A549 (cell line): ENCODE results near the gene KIAA1191. TPM values are rescaled to one million over a fixed set of nuclear protein-coding genes. Genes with fewer than 3 reads are reported as not detected.

ENCODE experiments used
- ATAC-seq, 2 experiments: fragments of 200-7000 bp in 1 of 2; fragments of >200 bp in 1 of 2; cut with Nextera tagmentation in 1 of 2; cut with Tn5 transposase in 1 of 2; 3 replicates each; pipeline versions ENCODE4 v1.8.0 to v1.9.1; 2018 to 2020; ENCODE audit warnings: mild to moderate bottlenecking in 1 of 2, moderate library complexity in 1 of 2
- CTCF ChIA-PET: fragments of 300-600 bp; sonication (Branson Sonifier 250); formaldehyde crosslinking; extraction: SDS; loops from one replicate; lab custom pipeline; 2021; ENCODE audit warnings: antibody characterized with exemption, inconsistent platforms; lab: Yijun Ruan, JAX
- POLR2A ChIA-PET: fragments of 350-600 bp; formaldehyde crosslinking; extraction: SDS; loops from one replicate; lab custom pipeline; 2021; ENCODE audit warnings: antibody characterized with exemption, inconsistent platforms; lab: Yijun Ruan, JAX
- DNase-seq, 2 experiments: peaks; one replicate each; pipeline versions ENCODE4 v3.0.0 to v3.0.0-alpha.2; 2011 to 2016; ENCODE audit warnings: low read depth in 1 of 2, low spot score in 1 of 2
- FAIRE-seq: peaks from 2 replicates; lab custom pipeline; 2011; peaks lifted over from hg19 to GRCh38; lab: Jason Lieb, UNC
- H3K27ac ChIP-seq, 2 experiments: fragments of >200 bp; sonication (Bioruptor Twin); formaldehyde crosslinking; 3 replicates each; pipeline ENCODE4 v1.5.1; 2016 to 2017
- H3K4me1 ChIP-seq: fragments of >200 bp; sonication (Bioruptor Twin); formaldehyde crosslinking; 3 replicates; pipeline ENCODE4 v1.6.1; 2016
- H3K4me2 ChIP-seq: fragments of >200 bp; sonication (Bioruptor Twin); formaldehyde crosslinking; 3 replicates; pipeline ENCODE4 v1.6.1; 2016
- H3K4me3 ChIP-seq: fragments of >200 bp; sonication (Bioruptor Twin); formaldehyde crosslinking; 3 replicates; pipeline ENCODE4 v1.5.1; 2016
- H3K9me3 ChIP-seq: fragments of >200 bp; sonication (Bioruptor Twin); formaldehyde crosslinking; 3 replicates; pipeline ENCODE4 v1.6.1; 2016
- CHD2 ChIP-seq: fragments of 150-350 bp; IDR thresholded peaks from 2 replicates; pipeline ENCODE4 v1.6.1; 2014; ENCODE audit warnings: low read length; ENCODE audit not compliant: partially characterized antibody
- EHMT2 ChIP-seq: fragments of 200-600 bp; sonication (generic); IDR thresholded peaks from 2 replicates; pipeline ENCODE4 v1.6.1; 2016; ENCODE audit warnings: antibody characterized with exemption, low read depth, mild to moderate bottlenecking, moderate library complexity
- GATA3 ChIP-seq: IDR thresholded peaks from 2 replicates; pipeline ENCODE4 v1.6.1; 2012; ENCODE audit warnings: borderline replicate concordance
- HDAC2 ChIP-seq: fragments of 200-600 bp; sonication (generic); IDR thresholded peaks from 2 replicates; pipeline ENCODE4 v1.6.1; 2016
- HOXA7 ChIP-seq: fragments of 250-450 bp; sonication (Bioruptor Pico); IDR thresholded peaks from 2 replicates; pipeline ENCODE4 v1.5.0; 2020; ENCODE audit warnings: mild to moderate bottlenecking, moderate library complexity
- JUNB ChIP-seq: fragments of >200 bp; sonication (Bioruptor Twin); formaldehyde crosslinking; IDR thresholded peaks from 2 replicates; pipeline ENCODE4 v1.6.1; 2016
- MAFK ChIP-seq: fragments of 450-650 bp; IDR thresholded peaks from 2 replicates; pipeline ENCODE4 v1.6.1; 2014; ENCODE audit not compliant: partially characterized antibody
- NFE2L2 ChIP-seq: fragments of 150-350 bp; conservative IDR thresholded peaks from 2 replicates; pipeline ENCODE4 v1.6.1; 2014; ENCODE audit warnings: low read length
- NPAS2 ChIP-seq: fragments of 250-450 bp; sonication (Bioruptor Pico); IDR thresholded peaks from 2 replicates; pipeline ENCODE4 v1.8.0; 2022; ENCODE audit warnings: mild to moderate bottlenecking, moderate library complexity, borderline replicate concordance
- POLR2AphosphoS2 ChIP-seq: conservative IDR thresholded peaks from 2 replicates; pipeline ENCODE4 v1.6.1; 2012; ENCODE audit warnings: low read length, improper control_type of control experiment, inconsistent platforms
- TFCP2L1 ChIP-seq: fragments of 250-450 bp; sonication (Bioruptor Pico); IDR thresholded peaks from 2 replicates; pipeline ENCODE4 v1.5.0; 2021; ENCODE audit warnings: mild to moderate bottlenecking
- ZFP36 ChIP-seq: fragments of 450-650 bp; IDR thresholded peaks from 2 replicates; pipeline ENCODE4 v1.6.1; 2014; ENCODE audit warnings: borderline replicate concordance; ENCODE audit not compliant: partially characterized antibody
- ZSCAN20 ChIP-seq: fragments of 250-450 bp; sonication (Bioruptor Pico); IDR thresholded peaks from 2 replicates; pipeline ENCODE4 v1.8.0; 2022; ENCODE audit warnings: mild to moderate bottlenecking, moderate library complexity
- WGBS: methylation state at CpG from one replicate; pipeline ENCODE4 v1.1.6; 2017; ENCODE audit errors: missing lambda C conversion rate; 5-methylcytosine and 5-hydroxymethylcytosine counted together
- polyA plus RNA-seq, 4 experiments: library from polyadenylated mRNA; depleted of rRNA in 3 of 4; stranded (reverse); fragments of >200 nt; fragmentation: RNase III in 1 of 4; extraction: RNeasy Plus Mini Kit Qiagen cat#74134 plus additional on column Dnase treatment in 1 of 4; gene quantifications; 2 replicates in 3 of 4; 3 replicates in 1 of 4; pipeline ENCODE4 v1.2.3, GENCODE V29; 2011 to 2017
- TF ChIP-seq, protein P1 (sequence below): IDR thresholded peaks from 2 replicates; pipeline ENCODE4 v1.6.1; 2012; ENCODE audit warnings: low read depth, borderline replicate concordance
- TF ChIP-seq, protein P2 (sequence below): fragments of >200 bp; sonication (Bioruptor Twin); formaldehyde crosslinking; IDR thresholded peaks from 2 replicates; pipeline ENCODE4 v1.6.1; 2016
- TF ChIP-seq, protein P3 (sequence below): fragments of 200-600 bp; sonication (generic); IDR thresholded peaks from 2 replicates; pipeline ENCODE4 v1.6.1; 2016; ENCODE audit warnings: antibody characterized with exemption, mild to moderate bottlenecking, moderate library complexity
- TF ChIP-seq, protein P4 (sequence below): fragments of 450-650 bp; IDR thresholded peaks from 2 replicates; pipeline ENCODE4 v1.6.1; 2014; ENCODE audit warnings: antibody characterized with exemption
- TF ChIP-seq, protein P5 (sequence below): fragments of 150-350 bp; IDR thresholded peaks from 2 replicates; pipeline ENCODE4 v1.6.1; 2014; ENCODE audit warnings: low read depth, mild to moderate bottlenecking, low read length
- TF ChIP-seq, protein P6 (sequence below): fragments of 250-450 bp; sonication (Bioruptor Pico); IDR thresholded peaks from 2 replicates; pipeline ENCODE4 v1.5.0; 2021; ENCODE audit warnings: mild to moderate bottlenecking, moderate library complexity, borderline replicate concordance
- TF ChIP-seq, protein P7 (sequence below): fragments of >200 bp; sonication (Bioruptor Twin); formaldehyde crosslinking; IDR thresholded peaks from 3 replicates; pipeline ENCODE4 v1.5.1; 2016

The KIAA1191 gene
- polyA plus RNA-seq, 2 of the 4 experiments (the other 2 are of a cell fraction) = 83.6 to 89.3 TPM

DNA sequence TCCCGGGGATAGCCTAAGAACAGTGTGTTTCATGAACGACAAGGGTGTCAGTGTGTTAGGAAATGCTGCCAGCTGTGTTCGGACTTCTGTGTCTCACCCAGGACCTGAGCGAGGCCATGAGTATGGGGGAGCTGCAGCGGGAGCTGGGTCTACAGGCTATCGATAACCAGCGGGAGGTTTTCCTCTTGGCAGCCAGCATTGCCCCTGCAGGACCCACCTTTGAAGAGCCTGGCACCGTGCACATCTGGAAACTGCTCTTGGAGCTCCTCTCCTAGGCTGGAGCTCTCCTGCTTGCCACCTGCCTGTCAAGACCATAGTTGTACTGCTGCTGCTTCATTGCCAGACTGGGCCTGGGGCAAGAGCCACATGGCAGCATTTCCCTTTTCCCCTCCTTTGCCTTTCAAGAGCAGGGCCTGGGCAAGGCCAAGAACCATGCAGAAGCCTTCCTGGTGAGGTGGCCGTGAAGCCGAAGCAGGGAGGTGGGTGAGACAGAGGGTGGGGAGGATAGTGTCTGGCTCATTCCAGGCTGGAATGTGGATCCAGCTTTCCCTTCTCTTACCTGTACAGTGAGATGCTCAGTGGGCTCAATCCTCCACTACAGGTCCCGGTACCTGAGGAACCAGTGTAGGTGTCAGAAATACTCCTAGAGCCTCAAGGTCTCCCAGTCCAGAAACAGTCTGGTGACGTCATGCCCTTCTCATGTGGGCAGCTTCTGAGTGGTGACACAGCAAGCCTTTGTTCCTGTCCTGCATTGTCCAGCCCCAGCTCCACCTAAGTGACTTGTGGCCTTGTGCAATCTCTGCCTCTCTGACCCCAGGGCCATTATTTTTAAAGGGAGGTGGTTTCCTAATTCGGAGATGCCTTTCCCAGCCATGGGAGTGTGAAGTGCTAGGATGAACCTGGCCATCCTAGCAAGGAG, 10.3 kb upstream of the KIAA1191 start:
- no peak for TF ChIP-seq MAFK
- no peak for TF ChIP-seq JUNB
- TF ChIP-seq TFCP2L1 (CRISPR knock-in tag) = no peak
- TF ChIP-seq, protein P1, sequence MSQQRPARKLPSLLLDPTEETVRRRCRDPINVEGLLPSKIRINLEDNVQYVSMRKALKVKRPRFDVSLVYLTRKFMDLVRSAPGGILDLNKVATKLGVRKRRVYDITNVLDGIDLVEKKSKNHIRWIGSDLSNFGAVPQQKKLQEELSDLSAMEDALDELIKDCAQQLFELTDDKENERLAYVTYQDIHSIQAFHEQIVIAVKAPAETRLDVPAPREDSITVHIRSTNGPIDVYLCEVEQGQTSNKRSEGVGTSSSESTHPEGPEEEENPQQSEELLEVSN = no peak
- TF ChIP-seq EHMT2 = no peak
- TF ChIP-seq NPAS2 (CRISPR knock-in tag) = no peak
- TF ChIP-seq, protein P2, sequence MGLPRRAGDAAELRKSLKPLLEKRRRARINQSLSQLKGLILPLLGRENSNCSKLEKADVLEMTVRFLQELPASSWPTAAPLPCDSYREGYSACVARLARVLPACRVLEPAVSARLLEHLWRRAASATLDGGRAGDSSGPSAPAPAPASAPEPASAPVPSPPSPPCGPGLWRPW = no peak
- TF ChIP-seq, protein P3, sequence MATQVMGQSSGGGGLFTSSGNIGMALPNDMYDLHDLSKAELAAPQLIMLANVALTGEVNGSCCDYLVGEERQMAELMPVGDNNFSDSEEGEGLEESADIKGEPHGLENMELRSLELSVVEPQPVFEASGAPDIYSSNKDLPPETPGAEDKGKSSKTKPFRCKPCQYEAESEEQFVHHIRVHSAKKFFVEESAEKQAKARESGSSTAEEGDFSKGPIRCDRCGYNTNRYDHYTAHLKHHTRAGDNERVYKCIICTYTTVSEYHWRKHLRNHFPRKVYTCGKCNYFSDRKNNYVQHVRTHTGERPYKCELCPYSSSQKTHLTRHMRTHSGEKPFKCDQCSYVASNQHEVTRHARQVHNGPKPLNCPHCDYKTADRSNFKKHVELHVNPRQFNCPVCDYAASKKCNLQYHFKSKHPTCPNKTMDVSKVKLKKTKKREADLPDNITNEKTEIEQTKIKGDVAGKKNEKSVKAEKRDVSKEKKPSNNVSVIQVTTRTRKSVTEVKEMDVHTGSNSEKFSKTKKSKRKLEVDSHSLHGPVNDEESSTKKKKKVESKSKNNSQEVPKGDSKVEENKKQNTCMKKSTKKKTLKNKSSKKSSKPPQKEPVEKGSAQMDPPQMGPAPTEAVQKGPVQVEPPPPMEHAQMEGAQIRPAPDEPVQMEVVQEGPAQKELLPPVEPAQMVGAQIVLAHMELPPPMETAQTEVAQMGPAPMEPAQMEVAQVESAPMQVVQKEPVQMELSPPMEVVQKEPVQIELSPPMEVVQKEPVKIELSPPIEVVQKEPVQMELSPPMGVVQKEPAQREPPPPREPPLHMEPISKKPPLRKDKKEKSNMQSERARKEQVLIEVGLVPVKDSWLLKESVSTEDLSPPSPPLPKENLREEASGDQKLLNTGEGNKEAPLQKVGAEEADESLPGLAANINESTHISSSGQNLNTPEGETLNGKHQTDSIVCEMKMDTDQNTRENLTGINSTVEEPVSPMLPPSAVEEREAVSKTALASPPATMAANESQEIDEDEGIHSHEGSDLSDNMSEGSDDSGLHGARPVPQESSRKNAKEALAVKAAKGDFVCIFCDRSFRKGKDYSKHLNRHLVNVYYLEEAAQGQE = no peak
- TF ChIP-seq, protein P4, sequence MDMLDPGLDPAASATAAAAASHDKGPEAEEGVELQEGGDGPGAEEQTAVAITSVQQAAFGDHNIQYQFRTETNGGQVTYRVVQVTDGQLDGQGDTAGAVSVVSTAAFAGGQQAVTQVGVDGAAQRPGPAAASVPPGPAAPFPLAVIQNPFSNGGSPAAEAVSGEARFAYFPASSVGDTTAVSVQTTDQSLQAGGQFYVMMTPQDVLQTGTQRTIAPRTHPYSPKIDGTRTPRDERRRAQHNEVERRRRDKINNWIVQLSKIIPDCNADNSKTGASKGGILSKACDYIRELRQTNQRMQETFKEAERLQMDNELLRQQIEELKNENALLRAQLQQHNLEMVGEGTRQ = no peak
- TF ChIP-seq HDAC2 = no peak
- TF ChIP-seq GATA3 = no peak
- TF ChIP-seq, protein P5, sequence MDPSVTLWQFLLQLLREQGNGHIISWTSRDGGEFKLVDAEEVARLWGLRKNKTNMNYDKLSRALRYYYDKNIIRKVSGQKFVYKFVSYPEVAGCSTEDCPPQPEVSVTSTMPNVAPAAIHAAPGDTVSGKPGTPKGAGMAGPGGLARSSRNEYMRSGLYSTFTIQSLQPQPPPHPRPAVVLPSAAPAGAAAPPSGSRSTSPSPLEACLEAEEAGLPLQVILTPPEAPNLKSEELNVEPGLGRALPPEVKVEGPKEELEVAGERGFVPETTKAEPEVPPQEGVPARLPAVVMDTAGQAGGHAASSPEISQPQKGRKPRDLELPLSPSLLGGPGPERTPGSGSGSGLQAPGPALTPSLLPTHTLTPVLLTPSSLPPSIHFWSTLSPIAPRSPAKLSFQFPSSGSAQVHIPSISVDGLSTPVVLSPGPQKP = no peak
- no peak for TF ChIP-seq ZSCAN20 (CRISPR knock-in tag)
- TF ChIP-seq HOXA7 = no peak
- TF ChIP-seq NFE2L2 = no peak
- TF ChIP-seq POLR2AphosphoS2 = no peak
- TF ChIP-seq, protein P6, sequence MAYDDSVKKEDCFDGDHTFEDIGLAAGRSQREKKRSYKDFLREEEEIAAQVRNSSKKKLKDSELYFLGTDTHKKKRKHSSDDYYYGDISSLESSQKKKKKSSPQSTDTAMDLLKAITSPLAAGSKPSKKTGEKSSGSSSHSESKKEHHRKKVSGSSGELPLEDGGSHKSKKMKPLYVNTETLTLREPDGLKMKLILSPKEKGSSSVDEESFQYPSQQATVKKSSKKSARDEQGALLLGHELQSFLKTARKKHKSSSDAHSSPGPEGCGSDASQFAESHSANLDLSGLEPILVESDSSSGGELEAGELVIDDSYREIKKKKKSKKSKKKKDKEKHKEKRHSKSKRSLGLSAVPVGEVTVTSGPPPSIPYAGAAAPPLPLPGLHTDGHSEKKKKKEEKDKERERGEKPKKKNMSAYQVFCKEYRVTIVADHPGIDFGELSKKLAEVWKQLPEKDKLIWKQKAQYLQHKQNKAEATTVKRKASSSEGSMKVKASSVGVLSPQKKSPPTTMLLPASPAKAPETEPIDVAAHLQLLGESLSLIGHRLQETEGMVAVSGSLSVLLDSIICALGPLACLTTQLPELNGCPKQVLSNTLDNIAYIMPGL (CRISPR knock-in tag) = no peak
- TF ChIP-seq CHD2 = no peak
- TF ChIP-seq, protein P7, sequence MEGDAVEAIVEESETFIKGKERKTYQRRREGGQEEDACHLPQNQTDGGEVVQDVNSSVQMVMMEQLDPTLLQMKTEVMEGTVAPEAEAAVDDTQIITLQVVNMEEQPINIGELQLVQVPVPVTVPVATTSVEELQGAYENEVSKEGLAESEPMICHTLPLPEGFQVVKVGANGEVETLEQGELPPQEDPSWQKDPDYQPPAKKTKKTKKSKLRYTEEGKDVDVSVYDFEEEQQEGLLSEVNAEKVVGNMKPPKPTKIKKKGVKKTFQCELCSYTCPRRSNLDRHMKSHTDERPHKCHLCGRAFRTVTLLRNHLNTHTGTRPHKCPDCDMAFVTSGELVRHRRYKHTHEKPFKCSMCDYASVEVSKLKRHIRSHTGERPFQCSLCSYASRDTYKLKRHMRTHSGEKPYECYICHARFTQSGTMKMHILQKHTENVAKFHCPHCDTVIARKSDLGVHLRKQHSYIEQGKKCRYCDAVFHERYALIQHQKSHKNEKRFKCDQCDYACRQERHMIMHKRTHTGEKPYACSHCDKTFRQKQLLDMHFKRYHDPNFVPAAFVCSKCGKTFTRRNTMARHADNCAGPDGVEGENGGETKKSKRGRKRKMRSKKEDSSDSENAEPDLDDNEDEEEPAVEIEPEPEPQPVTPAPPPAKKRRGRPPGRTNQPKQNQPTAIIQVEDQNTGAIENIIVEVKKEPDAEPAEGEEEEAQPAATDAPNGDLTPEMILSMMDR = no peak
- no peak for TF ChIP-seq ZFP36
- Histone ChIP-seq H3K4me1 (no peaks in the 10 kb centered on the region), H3K27ac (no peak overlapping the region), H3K9me3 (no peaks in the 10 kb centered on the region), H3K4me3 (no peak overlapping the region), H3K4me2 (no peak overlapping the region)
- DNase-seq (no peak), FAIRE-seq (no peak), ATAC-seq (no peak; a peak in 1 of 6 replicates)
- CTCF ChIA-PET = interaction anchor here (1.4 kb wide), 1 partner anchor 20 kb away, joined by 3 read pairs; no protein-coding TSS in a partner anchor
- WGBS = 77% methylated on average over 13 of the region's 13 CpGs
- POLR2A ChIA-PET = no interaction called here
